ENCODE results near the gene NR2C1.

- TF ChIP-seq, protein P1, sequence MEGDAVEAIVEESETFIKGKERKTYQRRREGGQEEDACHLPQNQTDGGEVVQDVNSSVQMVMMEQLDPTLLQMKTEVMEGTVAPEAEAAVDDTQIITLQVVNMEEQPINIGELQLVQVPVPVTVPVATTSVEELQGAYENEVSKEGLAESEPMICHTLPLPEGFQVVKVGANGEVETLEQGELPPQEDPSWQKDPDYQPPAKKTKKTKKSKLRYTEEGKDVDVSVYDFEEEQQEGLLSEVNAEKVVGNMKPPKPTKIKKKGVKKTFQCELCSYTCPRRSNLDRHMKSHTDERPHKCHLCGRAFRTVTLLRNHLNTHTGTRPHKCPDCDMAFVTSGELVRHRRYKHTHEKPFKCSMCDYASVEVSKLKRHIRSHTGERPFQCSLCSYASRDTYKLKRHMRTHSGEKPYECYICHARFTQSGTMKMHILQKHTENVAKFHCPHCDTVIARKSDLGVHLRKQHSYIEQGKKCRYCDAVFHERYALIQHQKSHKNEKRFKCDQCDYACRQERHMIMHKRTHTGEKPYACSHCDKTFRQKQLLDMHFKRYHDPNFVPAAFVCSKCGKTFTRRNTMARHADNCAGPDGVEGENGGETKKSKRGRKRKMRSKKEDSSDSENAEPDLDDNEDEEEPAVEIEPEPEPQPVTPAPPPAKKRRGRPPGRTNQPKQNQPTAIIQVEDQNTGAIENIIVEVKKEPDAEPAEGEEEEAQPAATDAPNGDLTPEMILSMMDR (IDR thresholded peaks at IDR 0.05), result no peak
- TF ChIP-seq, protein P2, sequence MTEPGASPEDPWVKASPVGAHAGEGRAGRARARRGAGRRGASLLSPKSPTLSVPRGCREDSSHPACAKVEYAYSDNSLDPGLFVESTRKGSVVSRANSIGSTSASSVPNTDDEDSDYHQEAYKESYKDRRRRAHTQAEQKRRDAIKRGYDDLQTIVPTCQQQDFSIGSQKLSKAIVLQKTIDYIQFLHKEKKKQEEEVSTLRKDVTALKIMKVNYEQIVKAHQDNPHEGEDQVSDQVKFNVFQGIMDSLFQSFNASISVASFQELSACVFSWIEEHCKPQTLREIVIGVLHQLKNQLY (CRISPR knock-in tag; IDR thresholded peaks at IDR 0.05), result no peak
- no peak for TF ChIP-seq CBFB (CRISPR knock-in tag; IDR thresholded peaks at IDR 0.05; ENCODE audit: low read depth)
- no peak for TF ChIP-seq EMX1 (CRISPR knock-in tag; IDR thresholded peaks at IDR 0.05)
- TF ChIP-seq NR1H2 (CRISPR knock-in tag; IDR thresholded peaks at IDR 0.05), result no peak
- no peak for TF ChIP-seq USF2 (CRISPR knock-in tag; IDR thresholded peaks at IDR 0.05)
- TF ChIP-seq PREB (CRISPR knock-in tag; IDR thresholded peaks at IDR 0.05; ENCODE audit: borderline replicate concordance), result no peak
- TF ChIP-seq ZNF121 (CRISPR knock-in tag; IDR thresholded peaks at IDR 0.05), result no peak
- no peak for TF ChIP-seq TCF7 (CRISPR knock-in tag; IDR thresholded peaks at IDR 0.05; ENCODE audit: low read depth)
- no peak for TF ChIP-seq CDX4 (CRISPR knock-in tag; IDR thresholded peaks at IDR 0.05; ENCODE audit: borderline replicate concordance)
- TF ChIP-seq, protein P3, sequence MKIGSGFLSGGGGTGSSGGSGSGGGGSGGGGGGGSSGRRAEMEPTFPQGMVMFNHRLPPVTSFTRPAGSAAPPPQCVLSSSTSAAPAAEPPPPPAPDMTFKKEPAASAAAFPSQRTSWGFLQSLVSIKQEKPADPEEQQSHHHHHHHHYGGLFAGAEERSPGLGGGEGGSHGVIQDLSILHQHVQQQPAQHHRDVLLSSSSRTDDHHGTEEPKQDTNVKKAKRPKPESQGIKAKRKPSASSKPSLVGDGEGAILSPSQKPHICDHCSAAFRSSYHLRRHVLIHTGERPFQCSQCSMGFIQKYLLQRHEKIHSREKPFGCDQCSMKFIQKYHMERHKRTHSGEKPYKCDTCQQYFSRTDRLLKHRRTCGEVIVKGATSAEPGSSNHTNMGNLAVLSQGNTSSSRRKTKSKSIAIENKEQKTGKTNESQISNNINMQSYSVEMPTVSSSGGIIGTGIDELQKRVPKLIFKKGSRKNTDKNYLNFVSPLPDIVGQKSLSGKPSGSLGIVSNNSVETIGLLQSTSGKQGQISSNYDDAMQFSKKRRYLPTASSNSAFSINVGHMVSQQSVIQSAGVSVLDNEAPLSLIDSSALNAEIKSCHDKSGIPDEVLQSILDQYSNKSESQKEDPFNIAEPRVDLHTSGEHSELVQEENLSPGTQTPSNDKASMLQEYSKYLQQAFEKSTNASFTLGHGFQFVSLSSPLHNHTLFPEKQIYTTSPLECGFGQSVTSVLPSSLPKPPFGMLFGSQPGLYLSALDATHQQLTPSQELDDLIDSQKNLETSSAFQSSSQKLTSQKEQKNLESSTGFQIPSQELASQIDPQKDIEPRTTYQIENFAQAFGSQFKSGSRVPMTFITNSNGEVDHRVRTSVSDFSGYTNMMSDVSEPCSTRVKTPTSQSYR (CRISPR knock-in tag; IDR thresholded peaks at IDR 0.05), result no peak
These were observed 16.0 kb downstream of the NR2C1 start for GRCh38 chr12:95057424-95057823.
